HG03558 (cell line): ENCODE data around the gene HOXB3.

Experiments
- ATAC-seq: cut with Tn5 transposase; IDR thresholded peaks from one replicate; pipeline ENCODE4 v1.9.1; 2021; ENCODE audit warnings: moderate number of reproducible peaks; ENCODE audit not compliant: unreplicated experiment; ENCODE audit errors: extremely low read depth

The HOXB3 gene

GRCh38 chr17:48626245-48627117, 36.4 kb upstream of the HOXB3 start, which contains the start of gene HOXB9:
Gene HOXB9, minus strand, starts transcription at chr17:48626358. Its CDS starts 89 bp downstream, at chr17:48626269.
- ATAC-seq, result no peak

GRCh38 chr17:48625495-48626244, 35.6 kb upstream of the HOXB3 start:
- ATAC-seq, result no peak

GRCh38 chr17:48624544-48625494, 34.8 kb upstream of the HOXB3 start:
- ATAC-seq, result no peak

GRCh38 chr17:48624118-48624517, 34.1 kb upstream of the HOXB3 start:
- ATAC-seq, result no peak

- no peak for ATAC-seq
These were observed 33.5 kb upstream of the HOXB3 start for GRCh38 chr17:48623583-48623982.

GRCh38 chr17:48622857-48623256, 32.8 kb upstream of the HOXB3 start:
- no peak for ATAC-seq

- no peak for ATAC-seq
These were observed 31.7 kb upstream of the HOXB3 start for GRCh38 chr17:48621410-48622392.

GRCh38 chr17:48620461-48621139, 30.6 kb upstream of the HOXB3 start:
- ATAC-seq, result no peak

- no peak for ATAC-seq
These were observed 29.9 kb upstream of the HOXB3 start for GRCh38 chr17:48619826-48620449.

GRCh38 chr17:48618256-48618896, 28.3 kb upstream of the HOXB3 start:
- no peak for ATAC-seq

GRCh38 chr17:48617471-48618255, 27.6 kb upstream of the HOXB3 start:
- ATAC-seq, result no peak

GRCh38 chr17:48616717-48617470, 26.9 kb upstream of the HOXB3 start:
- no peak for ATAC-seq

- no peak for ATAC-seq
These were observed 26.1 kb upstream of the HOXB3 start for GRCh38 chr17:48615963-48616716.

GRCh38 chr17:48615047-48615962, 25.3 kb upstream of the HOXB3 start, which contains the start of gene HOXB8:
Gene HOXB8, minus strand, starts transcription at chr17:48615292. Its CDS starts 588 bp downstream, at chr17:48614704.
- no peak for ATAC-seq
